IMR-90 (cell line): ENCODE measurements around the gene PROK2. TPM values are rescaled to one million over a fixed set of nuclear protein-coding genes. Genes with fewer than 3 reads are reported as not detected.

Experiments used
- ATAC-seq: fragments of 200-7000 bp; cut with Tn5 transposase; 2 replicates; pipeline ENCODE4 v1.9.1; 2020; ENCODE audit warnings: low read depth, mild to moderate bottlenecking, moderate library complexity
- BruUV-seq: library from RNA; stranded (reverse); fragments of 400-500 nt; replicated peaks from 2 replicates; lab custom pipeline; 2021; lab: Mats Ljungman, UMichigan
- CTCF ChIA-PET: fragments of 300-600 bp; formaldehyde crosslinking; extraction: SDS; loops from one replicate; lab custom pipeline; 2021; ENCODE audit warnings: antibody characterized with exemption; lab: Yijun Ruan, JAX
- POLR2A ChIA-PET: fragments of 300-600 bp; sonication (Branson Sonifier 250); formaldehyde crosslinking; loops from one replicate; lab custom pipeline; 2022; ENCODE audit warnings: antibody characterized with exemption; ENCODE audit not compliant: unreplicated experiment; lab: Charles Lee
- DNase-seq: peaks from one replicate; pipeline ENCODE4 v3.0.0; 2013
- H2AFZ ChIP-seq: replicated peaks from 2 replicates; pipeline ENCODE3; 2013; ENCODE audit warnings: low read length, mild to moderate bottlenecking; ENCODE audit not compliant: poor library complexity
- H2AK5ac ChIP-seq: 2 replicates; pipeline ENCODE4 v1.6.1; 2013; ENCODE audit warnings: low read depth, low read length, inconsistent platforms
- H2AK9ac ChIP-seq: replicated peaks from 2 replicates; pipeline ENCODE3; 2013; ENCODE audit warnings: mild to moderate bottlenecking, low read depth, low read length, moderate library complexity; ENCODE audit not compliant: poor library complexity
- H2BK120ac ChIP-seq: 2 replicates; pipeline ENCODE4 v1.6.1; 2013; ENCODE audit warnings: low read depth, low read length, inconsistent platforms
- H2BK15ac ChIP-seq: 3 replicates; pipeline ENCODE4 v1.6.1; 2013; ENCODE audit warnings: low read depth, low read length, inconsistent platforms
- H2BK20ac ChIP-seq: 2 replicates; pipeline ENCODE4 v1.6.1; 2013; ENCODE audit warnings: low read depth, mild to moderate bottlenecking, inconsistent platforms, low read length, moderate library complexity
- H2BK5ac ChIP-seq: 2 replicates; pipeline ENCODE4 v1.6.1; 2013; ENCODE audit warnings: mild to moderate bottlenecking, low read depth, low read length, inconsistent platforms; ENCODE audit not compliant: poor library complexity, severe bottlenecking
- H3K14ac ChIP-seq: replicated peaks from 2 replicates; pipeline ENCODE4 v1.6.1; 2013; ENCODE audit warnings: low read depth, low read length, inconsistent platforms
- H3K18ac ChIP-seq: 2 replicates; pipeline ENCODE4 v1.6.1; 2013; ENCODE audit warnings: low read depth, low read length, control low read depth
- H3K23ac ChIP-seq: 2 replicates; pipeline ENCODE4 v1.6.1; 2013; ENCODE audit warnings: low read depth, low read length, inconsistent platforms
- H3K27ac ChIP-seq: 2 replicates; pipeline ENCODE4 v1.5.1; 2013; ENCODE audit warnings: mild to moderate bottlenecking, control low read depth, low read length; ENCODE audit not compliant: insufficient read depth
- H3K27me3 ChIP-seq: 2 replicates; pipeline ENCODE4 v1.6.1; 2013; ENCODE audit warnings: low read length; ENCODE audit not compliant: control insufficient read depth, insufficient read depth
- H3K36me3 ChIP-seq: 2 replicates; pipeline ENCODE4 v1.6.1; 2013; ENCODE audit warnings: low read length, mixed read lengths; ENCODE audit not compliant: control insufficient read depth, insufficient read depth
- H3K4ac ChIP-seq: 2 replicates; pipeline ENCODE4 v1.6.1; 2013; ENCODE audit warnings: low read depth, low read length, inconsistent platforms
- H3K4me1 ChIP-seq: 2 replicates; pipeline ENCODE4 v1.6.1; 2013; ENCODE audit warnings: low read length, mixed read lengths; ENCODE audit not compliant: control insufficient read depth, insufficient read depth
- H3K4me2 ChIP-seq: 2 replicates; pipeline ENCODE4 v1.6.1; 2013; ENCODE audit warnings: low read depth, mild to moderate bottlenecking, control low read depth, low read length, moderate library complexity
- H3K4me3 ChIP-seq: 2 replicates; pipeline ENCODE4 v1.5.1; 2013; ENCODE audit warnings: low read depth, mild to moderate bottlenecking, control low read depth, low read length, moderate library complexity; ENCODE audit not compliant: insufficient read depth
- H3K56ac ChIP-seq: 2 replicates; pipeline ENCODE4 v1.6.1; 2013; ENCODE audit warnings: low read length, inconsistent platforms; ENCODE audit not compliant: insufficient read depth; ENCODE audit errors: extremely low read depth
- H3K79me1 ChIP-seq, 2 experiments: 2 replicates each; pipeline ENCODE4 v1.6.1; 2013; ENCODE audit warnings: low read length in 2 of 2, inconsistent platforms in 1 of 2, low read depth in 1 of 2
- H3K9ac ChIP-seq: 2 replicates; pipeline ENCODE4 v1.6.1; 2013; ENCODE audit warnings: low read depth, low read length, control low read depth
- H3K9me1 ChIP-seq: 2 replicates; pipeline ENCODE4 v1.6.1; 2013; ENCODE audit warnings: low read length, inconsistent platforms; ENCODE audit not compliant: insufficient read depth
- H3K9me3 ChIP-seq: 2 replicates; pipeline ENCODE4 v1.6.1; 2013; ENCODE audit warnings: low read length; ENCODE audit not compliant: control insufficient read depth, insufficient read depth
- H4K20me1 ChIP-seq: 2 replicates; pipeline ENCODE4 v1.6.1; 2013; ENCODE audit warnings: low read length, inconsistent platforms; ENCODE audit not compliant: insufficient read depth
- H4K5ac ChIP-seq: 2 replicates; pipeline ENCODE4 v1.6.1; 2013; ENCODE audit warnings: mild to moderate bottlenecking, low read depth, low read length, control low read depth
- H4K8ac ChIP-seq, 2 experiments: 2 replicates each; pipeline ENCODE4 v1.6.1; 2013; ENCODE audit warnings: low read depth in 2 of 2, low read length in 2 of 2, control low read depth in 1 of 2, inconsistent platforms in 1 of 2
- H4K91ac ChIP-seq: 2 replicates; pipeline ENCODE4 v1.6.1; 2013; ENCODE audit warnings: low read depth, low read length, inconsistent platforms; ENCODE audit not compliant: insufficient read depth
- BHLHE40 ChIP-seq: fragments of 150-350 bp; IDR thresholded peaks from 2 replicates; pipeline ENCODE4 v1.6.1; 2016; ENCODE audit warnings: mild to moderate bottlenecking, low read depth, low read length
- CEBPB ChIP-seq: IDR thresholded peaks from 2 replicates; pipeline ENCODE4 v1.6.1; 2012; ENCODE audit warnings: low read depth, low read length, improper control_type of control experiment
- RAD21 ChIP-seq: IDR thresholded peaks from 2 replicates; pipeline ENCODE4 v1.6.1; 2012; ENCODE audit warnings: low read length, improper control_type of control experiment
- RCOR1 ChIP-seq: IDR thresholded peaks from 2 replicates; pipeline ENCODE4 v1.6.1; 2012; ENCODE audit warnings: mild to moderate bottlenecking, low read length, improper control_type of control experiment; ENCODE audit not compliant: insufficient replicate concordance
- WGBS, 2 experiments: methylation state at CpG; one replicate each; pipeline versions ENCODE4 v1.1.5 to v1.1.7; 2013; ENCODE audit warnings: missing lambda C conversion rate in 2 of 2; ENCODE audit not compliant: insufficient read length in 1 of 2; ENCODE audit errors: extremely low coverage in 2 of 2; 5-methylcytosine and 5-hydroxymethylcytosine counted together
- dilution Hi-C: fragments of 300-500 bp; cut with HindIII; formaldehyde crosslinking; loops from one replicate; pipeline ENCODE4 v1.14.3; 2018; ENCODE audit warnings: low sequenced_read_pairs; ENCODE audit not compliant: unreplicated experiment
- in situ Hi-C: fragments of 300-500 bp; cut with MboI; formaldehyde crosslinking; loops from 3 replicates; pipeline ENCODE4 v1.14.3; 2019; ENCODE audit warnings: low sequenced_read_pairs, inconsistent platforms, mixed read lengths
- intact Hi-C: fragments of 100-400 bp; cut with micrococcal nuclease; formaldehyde crosslinking; loops from 2 replicates; pipeline ENCODE4 v1.10.0; 2022
- polyA plus RNA-seq, 3 experiments: library from polyadenylated mRNA; depleted of rRNA; stranded (reverse); fragments of >200 nt; gene quantifications; 2 replicates each; pipeline ENCODE4 v1.2.3, GENCODE V29; 2012; ENCODE audit warnings: low replicate concordance in 1 of 3
- total RNA-seq: library from RNA; depleted of rRNA; stranded (reverse); fragments of >200 nt; gene quantifications from 2 replicates; pipeline ENCODE4 v1.2.3, GENCODE V29; 2012
- TF ChIP-seq, protein P1 (sequence below): conservative IDR thresholded peaks from 2 replicates; pipeline ENCODE4 v1.5.1; 2012; ENCODE audit warnings: mild to moderate bottlenecking, low read depth, low read length, improper control_type of control experiment
- TF ChIP-seq, protein P2 (sequence below): fragments of 150-350 bp; IDR thresholded peaks from 2 replicates; pipeline ENCODE4 v1.6.1; 2016; ENCODE audit warnings: low read depth, mild to moderate bottlenecking, low read length, moderate library complexity, borderline replicate concordance

PROK2 gene
- total and polyA plus RNA-seq, 2 of the 4 experiments (the other 2 are of a cell fraction): not detected

DNA sequence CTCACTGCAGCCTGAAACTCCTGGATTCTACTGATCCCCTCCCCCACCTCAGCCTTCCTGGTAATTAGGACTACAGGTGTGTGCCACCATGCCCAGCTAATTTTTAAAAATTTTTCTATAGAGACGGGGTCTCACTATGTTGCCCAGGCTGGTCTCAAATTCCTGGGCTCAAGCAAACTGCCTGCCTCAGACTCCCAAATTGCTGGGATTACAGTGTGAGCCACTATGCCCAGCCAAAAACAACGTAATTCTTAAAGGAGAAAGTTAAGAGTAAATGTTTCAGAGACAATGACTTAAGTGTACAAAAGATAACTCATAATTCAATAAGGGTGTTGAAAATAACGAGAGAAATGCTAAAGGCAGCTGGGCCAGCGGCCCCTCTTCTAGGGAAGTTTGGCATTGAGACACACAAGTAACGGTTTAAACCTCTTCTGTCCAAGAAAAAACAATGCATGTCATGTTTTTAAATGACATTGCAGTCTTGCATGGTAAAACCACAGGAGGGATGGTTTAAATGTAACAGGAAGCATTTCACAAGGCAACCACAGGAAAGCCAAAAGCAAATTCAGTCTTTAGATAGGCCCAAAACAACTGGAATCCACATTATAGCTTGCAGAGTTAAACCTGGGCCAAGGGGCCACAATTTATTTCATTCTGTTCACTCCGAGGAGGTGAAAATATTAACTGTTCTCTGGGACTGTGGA is 5.1 kb downstream of the PROK2 start:
- CTCF ChIA-PET: no interaction called here
- dilution Hi-C loops: no loop called here

More for the DNA sequence above, 5.1 kb downstream of the PROK2 start:
- H2AK5ac ChIP-seq: no peak overlapping the region
- H4K8ac ChIP-seq: no peak overlapping the region
- BruUV-seq: no TSS peak
- H4K20me1 ChIP-seq: no peaks in the 10 kb centered on the region
- H3K9ac ChIP-seq: no peak overlapping the region
- H2AFZ ChIP-seq: no peak overlapping the region
- H2BK5ac ChIP-seq: no peak overlapping the region
- no peak overlapping the region for H3K23ac ChIP-seq
- H3K4me2 ChIP-seq: no peak overlapping the region
- no peak overlapping the region for H2BK120ac ChIP-seq
- H3K4ac ChIP-seq: no peak overlapping the region
- H4K91ac ChIP-seq: no peak overlapping the region
- H2BK15ac ChIP-seq: no peak overlapping the region
- no peak overlapping the region for H3K4me3 ChIP-seq
- WGBS, 2 experiments: no CpG with 5 or more reads among the region's 6 CpGs
- in situ Hi-C loops: no loop called here
- DNase-seq: no peak
- no peak overlapping the region for H2BK20ac ChIP-seq
- no peaks in the 10 kb centered on the region for H3K4me1 ChIP-seq
- H3K79me1 ChIP-seq: no peaks in the 10 kb centered on the region
- H3K18ac ChIP-seq: no peak overlapping the region
- no peaks in the 10 kb centered on the region for H3K9me3 ChIP-seq
- intact Hi-C loops: no loop called here
- no peak overlapping the region for H3K27ac ChIP-seq
- H3K36me3 ChIP-seq: no peaks in the 10 kb centered on the region
- no peak overlapping the region for H3K14ac ChIP-seq
- ATAC-seq: no peak
- no peak overlapping the region for H2AK9ac ChIP-seq
- H4K5ac ChIP-seq: no peak overlapping the region
- TF ChIP-seq RCOR1 (no peak), CEBPB (no peak), BHLHE40 (no peak), RAD21 (no peak)
- TF ChIP-seq, protein P1, sequence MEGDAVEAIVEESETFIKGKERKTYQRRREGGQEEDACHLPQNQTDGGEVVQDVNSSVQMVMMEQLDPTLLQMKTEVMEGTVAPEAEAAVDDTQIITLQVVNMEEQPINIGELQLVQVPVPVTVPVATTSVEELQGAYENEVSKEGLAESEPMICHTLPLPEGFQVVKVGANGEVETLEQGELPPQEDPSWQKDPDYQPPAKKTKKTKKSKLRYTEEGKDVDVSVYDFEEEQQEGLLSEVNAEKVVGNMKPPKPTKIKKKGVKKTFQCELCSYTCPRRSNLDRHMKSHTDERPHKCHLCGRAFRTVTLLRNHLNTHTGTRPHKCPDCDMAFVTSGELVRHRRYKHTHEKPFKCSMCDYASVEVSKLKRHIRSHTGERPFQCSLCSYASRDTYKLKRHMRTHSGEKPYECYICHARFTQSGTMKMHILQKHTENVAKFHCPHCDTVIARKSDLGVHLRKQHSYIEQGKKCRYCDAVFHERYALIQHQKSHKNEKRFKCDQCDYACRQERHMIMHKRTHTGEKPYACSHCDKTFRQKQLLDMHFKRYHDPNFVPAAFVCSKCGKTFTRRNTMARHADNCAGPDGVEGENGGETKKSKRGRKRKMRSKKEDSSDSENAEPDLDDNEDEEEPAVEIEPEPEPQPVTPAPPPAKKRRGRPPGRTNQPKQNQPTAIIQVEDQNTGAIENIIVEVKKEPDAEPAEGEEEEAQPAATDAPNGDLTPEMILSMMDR: no peak
- TF ChIP-seq, protein P2, sequence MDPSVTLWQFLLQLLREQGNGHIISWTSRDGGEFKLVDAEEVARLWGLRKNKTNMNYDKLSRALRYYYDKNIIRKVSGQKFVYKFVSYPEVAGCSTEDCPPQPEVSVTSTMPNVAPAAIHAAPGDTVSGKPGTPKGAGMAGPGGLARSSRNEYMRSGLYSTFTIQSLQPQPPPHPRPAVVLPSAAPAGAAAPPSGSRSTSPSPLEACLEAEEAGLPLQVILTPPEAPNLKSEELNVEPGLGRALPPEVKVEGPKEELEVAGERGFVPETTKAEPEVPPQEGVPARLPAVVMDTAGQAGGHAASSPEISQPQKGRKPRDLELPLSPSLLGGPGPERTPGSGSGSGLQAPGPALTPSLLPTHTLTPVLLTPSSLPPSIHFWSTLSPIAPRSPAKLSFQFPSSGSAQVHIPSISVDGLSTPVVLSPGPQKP: no peak
- H3K27me3 ChIP-seq: peaks cover 31% of the 10 kb centered on the region
- POLR2A ChIA-PET: no interaction called here
- no peaks in the 10 kb centered on the region for H3K9me1 ChIP-seq
- no peak overlapping the region for H3K56ac ChIP-seq
